NK-92 (cell line): ENCODE measurements around the gene PGGHG.
"Not testable (repeated sequence)": the region's sequence is repeated elsewhere in the genome, so short reads cannot be mapped to it uniquely, and the experiment has no call there.

Experiments
- DNase-seq: peaks from one replicate; lab custom pipeline; 2025; ENCODE audit not compliant: unreplicated experiment; lab: John Stamatoyannopoulos, UW

The PGGHG gene

DNA sequence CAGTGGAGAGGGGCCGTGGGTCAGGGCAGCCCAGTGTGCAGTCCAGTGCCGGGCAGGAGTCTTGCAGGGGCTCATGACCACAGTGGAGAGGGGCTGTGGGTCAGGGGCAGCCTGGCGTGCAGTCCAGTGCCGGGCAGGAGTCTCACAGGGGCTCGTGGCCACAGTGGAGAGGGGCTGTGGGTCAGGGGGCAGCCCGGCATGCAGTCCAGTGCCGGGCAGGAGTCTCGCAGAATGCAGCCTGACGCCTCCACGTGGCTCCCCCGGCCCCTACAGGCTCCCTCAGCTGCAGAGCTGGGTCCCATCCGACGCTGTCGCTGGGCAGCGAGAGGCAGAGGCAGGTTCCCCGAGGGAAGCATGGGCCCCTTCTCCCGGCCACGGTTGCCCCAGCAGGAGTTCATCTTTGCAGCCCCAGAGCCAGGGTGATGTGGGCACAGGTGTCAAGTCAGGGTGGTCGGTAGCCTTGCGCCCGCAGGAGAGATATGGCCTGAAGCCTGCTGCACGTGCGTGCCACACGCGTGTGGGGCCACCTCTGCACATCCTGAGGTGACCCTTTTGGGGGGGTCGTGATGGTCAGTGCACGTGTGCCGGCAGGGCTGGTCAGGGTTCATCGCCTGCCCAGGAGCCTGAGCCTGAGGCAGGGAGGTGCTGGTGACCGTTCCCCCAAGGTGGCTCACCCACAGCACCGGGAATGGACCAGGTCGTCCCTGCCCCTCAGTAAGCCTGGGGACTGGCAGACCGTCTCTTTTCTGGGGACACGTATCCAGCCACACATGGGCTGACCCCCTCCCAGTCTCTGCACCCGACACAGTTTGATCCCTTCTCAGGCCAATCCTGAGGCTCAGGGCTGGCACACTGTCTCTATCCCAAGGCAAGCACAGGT, 7.5 kb downstream of the PGGHG start:
- no peak for DNase-seq

DNA sequence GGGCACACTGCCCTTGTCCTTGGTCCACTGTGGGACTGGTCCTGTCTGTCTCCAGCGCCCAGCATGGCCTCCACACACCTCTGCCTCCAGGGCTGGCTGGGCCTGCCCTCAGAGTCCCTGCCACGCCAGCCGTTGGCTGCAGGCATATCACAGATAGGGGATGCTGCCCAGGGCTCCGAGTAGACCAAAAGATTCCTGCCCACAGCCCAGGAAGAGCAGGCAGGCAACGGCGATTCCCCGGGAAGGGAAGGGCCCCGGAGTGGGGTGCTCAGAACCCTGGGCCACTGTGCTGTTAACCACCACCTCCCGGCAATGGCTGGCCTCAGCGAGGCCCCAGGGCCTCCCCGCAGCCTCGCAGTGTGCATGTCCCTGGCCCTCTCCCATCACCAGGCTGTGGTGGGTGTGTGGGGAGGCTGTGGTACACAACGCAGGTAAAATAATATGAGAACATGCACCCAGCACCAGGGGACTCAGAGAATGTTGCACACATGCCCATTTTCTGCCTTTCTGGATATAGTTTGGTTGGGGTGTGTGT, 8.2 kb downstream of the PGGHG start:
- no peak for DNase-seq

DNA sequence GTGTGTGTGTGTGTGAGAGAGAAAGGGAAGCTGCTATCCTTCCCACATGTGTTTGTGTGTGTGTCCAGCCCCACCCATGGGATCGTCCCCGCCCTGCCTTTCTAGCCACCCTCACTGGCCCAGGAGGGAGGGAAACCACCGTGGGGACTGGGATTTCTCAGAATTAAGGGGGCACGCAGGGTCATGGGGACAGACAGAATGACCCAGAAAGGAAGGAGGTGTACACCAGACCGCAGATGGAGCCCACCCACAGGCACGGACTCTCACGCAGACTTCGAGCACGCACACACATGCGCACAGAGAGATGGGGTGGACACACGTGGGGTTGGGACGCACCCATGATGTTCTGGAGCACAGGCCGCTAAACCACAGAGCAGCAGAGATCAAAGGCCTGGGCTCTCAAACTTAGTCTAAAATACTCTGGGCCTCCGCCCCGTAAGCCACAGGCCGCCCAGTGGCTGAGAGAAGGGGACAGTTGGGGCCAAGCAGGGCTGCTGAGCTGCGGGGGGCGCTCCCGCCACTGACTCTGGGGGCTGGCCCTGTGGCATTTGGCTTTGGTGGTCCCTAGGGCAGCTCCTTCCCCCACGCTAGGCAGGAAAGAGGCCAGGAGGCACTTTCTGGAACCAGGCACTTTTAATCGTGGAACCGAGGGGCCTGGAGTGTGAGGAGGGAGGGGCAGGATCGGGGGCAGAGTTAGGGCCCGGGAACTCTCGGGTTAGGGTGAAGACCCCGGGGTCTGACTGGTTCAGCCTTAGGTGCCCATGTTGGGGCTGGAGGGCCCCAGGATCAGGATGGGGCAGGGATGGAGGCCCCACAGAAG, 8.9 kb downstream of the PGGHG start:
- no peak for DNase-seq

DNA sequence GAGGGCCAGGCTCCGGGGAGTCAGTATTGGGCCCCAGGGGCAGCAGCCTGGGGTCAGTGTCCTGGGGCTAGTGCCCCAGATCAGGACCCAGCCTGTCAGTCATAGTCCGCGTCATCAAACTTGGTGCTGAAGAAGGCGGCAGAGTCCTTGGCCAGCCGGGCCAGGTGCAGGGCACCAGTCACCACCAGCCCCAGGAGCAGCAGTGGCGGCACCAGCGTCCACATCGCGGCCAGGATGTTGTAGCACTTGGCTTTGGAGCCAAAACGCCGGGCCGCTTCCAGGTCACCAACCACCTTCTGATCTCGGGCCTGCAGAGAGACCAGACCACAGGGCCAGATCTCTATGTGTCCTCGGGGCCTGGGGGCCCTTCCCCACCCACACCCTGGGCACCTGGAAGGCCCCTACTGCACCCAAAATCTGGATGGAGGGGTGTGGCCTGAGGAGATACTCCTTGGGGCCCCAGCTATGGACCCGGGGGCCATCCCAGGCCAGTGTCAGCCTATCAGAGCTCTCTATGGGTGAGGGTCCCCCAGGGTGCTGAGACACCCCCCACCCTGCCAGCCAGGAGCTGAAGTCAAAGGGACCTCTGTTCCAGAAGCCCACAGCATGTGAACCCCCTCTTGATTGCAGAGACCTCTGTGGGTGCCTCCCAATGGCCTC, 9.6 kb downstream of the PGGHG start:
- no peak for DNase-seq

DNA sequence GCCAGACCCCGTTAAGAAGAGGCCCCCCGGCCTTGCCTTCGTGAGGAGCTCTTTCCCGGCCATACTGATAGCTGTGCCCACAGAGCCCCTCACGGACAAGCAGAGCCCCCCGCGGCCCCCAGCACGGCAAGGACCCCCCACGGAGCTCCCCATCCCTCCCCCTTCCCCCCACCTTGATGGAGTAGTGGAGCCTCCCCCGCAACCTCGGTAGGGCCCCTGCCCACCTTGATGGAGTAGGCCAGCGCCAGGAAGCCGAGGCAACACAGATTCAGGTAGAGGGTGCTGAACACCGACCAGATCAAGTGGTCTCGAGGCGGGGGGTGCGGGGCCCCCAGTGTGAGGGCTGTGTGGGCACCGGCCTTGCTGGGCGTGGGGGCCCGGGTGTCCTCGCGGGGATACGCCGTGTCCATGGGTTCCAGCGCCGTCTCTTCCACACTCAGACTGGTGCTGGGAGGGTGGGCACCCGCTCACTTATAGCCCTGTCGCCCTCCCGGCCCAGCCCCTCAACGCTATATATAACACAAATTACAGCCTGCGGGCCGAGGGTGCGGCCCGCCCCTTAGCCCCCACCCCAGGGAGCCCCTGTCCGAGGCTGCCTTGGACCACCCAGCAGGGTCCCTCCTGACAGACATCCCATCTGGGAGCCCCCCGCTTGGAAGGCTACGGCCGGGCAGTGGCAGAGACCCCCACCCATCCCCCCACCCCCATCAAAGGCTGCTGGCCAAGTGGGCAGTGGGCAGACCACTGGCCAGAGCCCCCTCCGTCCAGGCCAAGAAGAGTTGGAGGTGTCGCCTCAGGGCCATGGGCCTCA, 10.4 kb downstream of the PGGHG start, which contains the start of gene IFITM5:
Gene IFITM5, minus strand, starts transcription at position 446 of the 811 bp plus-strand sequence. Its CDS starts 36 bp downstream, at position 410.
- no peak for DNase-seq

DNA sequence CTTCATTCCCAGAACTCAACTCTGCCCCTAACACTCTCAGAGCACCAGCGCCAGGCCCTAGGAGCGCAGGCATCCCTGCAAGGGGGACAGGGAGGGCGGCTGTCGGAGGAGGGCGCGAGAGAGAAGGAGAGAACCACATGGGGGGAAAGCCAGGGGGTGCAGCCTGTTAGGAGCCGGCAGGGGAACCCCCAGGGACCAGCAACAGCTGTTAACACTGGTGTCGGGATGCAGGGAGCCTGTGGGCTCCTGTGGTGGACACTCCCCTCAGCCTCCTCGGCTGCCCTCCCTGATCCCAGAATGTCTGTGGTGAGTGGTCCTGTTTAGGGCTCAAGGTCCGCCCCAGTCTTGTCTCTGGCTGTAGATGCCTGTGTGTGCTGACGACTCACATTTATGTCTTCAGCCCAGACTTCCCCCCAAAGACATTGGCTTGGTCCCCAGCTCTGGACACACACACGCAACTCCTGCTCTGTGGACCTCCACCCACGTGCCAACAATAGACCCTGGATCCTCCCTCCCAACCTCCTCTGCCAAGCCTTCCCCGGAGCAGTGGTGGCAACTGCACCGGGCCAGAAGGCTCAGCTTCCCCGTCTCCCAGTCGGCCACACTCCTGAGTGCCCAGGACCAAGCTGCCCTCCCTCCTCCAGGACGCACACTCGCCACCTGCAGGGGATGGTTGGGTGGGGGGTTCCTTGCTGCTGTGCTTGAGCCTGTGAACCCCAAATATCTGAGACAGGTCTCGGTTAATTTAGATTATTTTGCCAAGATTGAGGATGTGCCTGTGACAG, 11.2 kb downstream of the PGGHG start:
- DNase-seq = no peak

DNA sequence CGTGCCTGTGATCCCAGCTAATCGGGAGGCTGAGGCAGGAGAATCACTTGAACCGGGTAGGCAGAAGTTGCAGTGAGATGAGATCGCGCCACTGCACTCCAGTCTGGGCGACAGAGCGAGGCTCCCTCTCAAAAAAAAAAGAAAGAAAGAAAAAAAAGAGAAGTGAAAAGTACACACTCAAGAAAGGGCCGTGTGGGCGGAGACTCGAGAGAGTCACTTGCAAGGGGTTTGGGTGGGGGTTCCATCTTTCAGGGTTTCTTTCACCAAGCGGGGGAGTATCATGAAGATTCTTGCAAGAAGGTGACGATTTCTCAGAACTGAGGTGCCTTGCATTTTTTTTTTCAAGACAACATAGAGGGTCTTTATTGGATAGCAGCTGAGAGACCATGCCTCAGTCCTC, 14.4 kb downstream of the PGGHG start:
- no peak for DNase-seq

DNA sequence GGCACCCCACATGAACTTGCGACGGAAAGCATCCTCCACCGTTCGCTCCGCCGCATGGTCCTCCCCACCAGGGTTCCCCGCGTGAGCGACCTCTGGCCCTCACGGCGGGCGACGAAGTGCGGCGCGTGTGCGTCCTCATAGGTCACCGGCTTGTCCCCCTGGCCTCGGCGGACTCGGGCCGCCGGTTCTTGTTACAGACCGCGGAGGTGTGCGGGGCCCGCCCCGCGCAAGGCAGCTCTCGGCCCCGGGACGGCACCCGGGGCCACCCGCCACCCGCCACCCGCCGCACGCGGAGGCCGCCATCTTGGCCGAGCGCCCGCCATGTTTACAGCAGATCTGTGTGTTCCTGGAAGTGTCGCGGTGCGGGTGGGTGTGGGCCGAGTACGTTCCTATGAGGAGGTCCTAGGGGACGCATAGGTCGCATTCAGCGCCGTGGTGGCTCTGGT, 15.2 kb downstream of the PGGHG start:
- DNase-seq = no peak

DNA sequence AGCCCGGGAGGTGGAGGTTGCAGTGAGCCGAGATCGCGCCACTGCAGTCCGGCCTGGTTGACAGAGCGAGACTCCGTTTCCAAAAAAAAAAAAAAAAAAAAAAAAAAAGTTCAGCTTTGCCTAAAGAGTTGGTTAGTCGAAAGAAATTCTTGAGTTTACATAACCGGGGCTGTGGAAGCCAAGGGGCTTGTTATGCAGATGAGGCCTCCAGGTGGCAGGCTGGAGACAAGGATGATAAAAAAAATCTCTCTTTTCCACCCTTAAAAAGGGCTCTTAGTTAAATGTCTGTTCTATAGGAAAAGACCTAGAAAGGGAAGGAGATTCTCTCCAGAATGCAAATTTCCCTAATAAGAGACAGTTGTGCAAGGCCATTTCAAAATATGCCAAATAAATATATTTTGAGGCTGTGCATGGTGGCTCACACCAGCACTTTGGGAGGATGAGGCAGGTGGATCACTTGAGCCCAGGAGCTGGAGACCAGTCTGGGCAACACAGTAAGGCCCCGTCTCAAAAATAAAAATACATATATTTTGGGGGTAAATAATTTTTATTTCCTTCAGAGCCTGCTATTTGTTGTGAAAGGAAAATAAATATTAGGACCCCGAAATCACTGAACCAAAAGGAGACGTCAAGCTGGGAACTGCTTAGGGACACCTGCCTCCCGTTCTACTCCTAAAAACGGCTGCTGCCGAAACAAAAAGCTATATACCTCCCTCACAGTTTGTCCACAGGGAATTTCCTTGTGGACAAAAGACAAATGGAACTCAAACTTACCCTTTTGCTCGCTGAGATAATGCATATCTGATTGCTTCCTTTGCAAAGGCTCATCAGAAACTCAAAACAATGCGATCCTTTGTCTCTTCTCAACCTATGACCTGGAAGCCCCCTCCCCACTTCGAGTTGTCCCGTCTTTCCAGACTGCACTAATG, 16.3 kb downstream of the PGGHG start:
- DNase-seq = no peak

DNA sequence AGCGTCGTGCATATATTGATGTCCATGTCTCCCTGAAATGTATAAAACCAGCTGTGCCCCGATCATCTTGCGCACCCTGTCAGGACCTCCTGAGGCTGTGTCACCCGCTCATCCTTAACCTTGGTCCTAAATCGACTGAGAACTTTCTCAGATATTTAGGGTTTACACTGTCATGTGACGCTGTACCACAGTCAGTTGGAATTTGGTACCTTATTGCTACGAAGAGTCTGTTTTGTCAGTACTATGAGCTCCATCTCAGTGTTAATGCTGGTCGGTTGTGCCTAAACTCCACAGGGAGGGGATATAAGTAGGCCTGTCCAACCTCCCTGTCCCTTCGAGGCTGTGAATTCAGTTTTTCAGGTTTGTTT, 16.9 kb downstream of the PGGHG start:
- no peak for DNase-seq

DNA sequence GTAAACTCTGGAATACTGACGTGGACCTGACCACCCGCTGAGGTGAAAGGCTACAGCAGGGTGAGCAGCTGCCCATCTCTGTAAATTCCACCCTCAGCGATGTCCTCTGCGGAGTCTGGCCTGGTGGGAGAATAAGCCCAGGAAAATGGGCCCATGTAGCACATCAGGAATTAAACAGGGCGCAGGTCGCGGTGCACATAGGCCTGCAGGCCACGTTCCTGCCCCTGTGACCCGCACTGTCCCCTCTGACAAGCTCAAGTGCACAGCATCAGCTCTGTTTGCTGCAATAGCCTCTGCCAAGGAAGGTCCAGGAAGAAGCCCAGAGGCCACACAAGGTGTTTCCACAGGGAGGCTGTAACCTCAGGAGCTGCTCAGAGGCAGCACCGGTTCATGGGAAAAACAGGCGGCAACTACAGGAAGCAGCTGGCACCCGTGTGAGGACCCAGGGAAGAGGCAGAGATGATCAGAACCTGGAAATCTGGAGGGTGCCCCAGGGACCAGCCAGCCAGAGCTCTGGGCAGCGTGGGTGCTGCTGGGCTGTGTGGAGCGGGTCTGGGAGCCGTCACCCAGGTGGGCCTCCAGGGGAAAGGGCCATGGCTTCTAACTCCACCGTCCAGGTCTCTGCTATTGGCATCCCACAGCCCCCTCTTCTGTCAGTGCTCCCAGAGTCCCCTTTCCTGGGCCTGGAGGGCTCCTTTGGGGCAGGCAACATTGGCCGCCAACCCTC, 17.9 kb downstream of the PGGHG start:
- no peak for DNase-seq

DNA sequence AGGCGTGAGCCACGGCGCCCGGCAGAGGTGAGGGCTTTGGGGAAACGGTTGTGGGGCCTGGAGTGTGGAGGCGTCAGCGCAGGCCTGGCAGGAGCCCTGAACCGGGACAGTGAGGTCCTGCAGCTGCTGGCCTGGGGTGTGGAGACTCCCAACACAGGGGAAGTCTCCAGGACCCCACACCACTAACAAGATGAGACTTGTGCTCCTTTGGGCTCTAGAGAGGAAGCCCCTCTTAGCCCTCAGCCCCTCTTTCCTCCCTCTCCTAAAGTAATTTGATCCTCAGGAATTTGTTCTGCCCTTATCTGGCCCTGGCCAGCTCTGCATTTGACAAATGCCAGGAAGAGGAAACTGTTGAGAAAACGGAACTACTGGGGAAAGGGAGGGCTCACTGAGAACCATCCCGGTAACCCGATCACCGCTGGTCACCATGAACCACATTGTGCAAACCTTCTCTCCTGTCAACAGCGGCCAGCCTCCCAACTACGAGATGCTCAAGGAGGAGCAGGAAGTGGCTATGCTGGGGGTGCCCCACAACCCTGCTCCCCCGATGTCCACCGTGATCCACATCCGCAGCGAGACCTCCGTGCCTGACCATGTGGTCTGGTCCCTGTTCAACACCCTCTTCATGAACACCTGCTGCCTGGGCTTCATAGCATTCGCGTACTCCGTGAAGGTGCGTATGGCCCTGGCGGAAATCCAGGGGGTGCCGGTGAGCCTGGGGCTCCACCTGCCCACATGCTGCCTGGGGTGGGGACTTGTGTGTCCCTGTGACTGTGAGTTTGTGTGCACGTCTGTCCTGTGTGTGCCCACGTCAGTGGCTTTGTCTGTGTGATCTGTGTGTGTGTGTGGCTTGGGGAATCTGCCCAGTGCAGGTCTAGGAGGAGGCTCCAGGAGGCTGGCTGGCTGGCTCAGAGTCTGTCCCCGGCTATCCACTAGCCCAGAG, 19.1 kb downstream of the PGGHG start, which contains the start of gene IFITM2:
Gene IFITM2, plus strand, starts transcription at position 51 of the 943 bp plus-strand sequence. Its CDS starts 377 bp downstream, at position 428.
- DNase-seq = not testable (repeated sequence)

DNA sequence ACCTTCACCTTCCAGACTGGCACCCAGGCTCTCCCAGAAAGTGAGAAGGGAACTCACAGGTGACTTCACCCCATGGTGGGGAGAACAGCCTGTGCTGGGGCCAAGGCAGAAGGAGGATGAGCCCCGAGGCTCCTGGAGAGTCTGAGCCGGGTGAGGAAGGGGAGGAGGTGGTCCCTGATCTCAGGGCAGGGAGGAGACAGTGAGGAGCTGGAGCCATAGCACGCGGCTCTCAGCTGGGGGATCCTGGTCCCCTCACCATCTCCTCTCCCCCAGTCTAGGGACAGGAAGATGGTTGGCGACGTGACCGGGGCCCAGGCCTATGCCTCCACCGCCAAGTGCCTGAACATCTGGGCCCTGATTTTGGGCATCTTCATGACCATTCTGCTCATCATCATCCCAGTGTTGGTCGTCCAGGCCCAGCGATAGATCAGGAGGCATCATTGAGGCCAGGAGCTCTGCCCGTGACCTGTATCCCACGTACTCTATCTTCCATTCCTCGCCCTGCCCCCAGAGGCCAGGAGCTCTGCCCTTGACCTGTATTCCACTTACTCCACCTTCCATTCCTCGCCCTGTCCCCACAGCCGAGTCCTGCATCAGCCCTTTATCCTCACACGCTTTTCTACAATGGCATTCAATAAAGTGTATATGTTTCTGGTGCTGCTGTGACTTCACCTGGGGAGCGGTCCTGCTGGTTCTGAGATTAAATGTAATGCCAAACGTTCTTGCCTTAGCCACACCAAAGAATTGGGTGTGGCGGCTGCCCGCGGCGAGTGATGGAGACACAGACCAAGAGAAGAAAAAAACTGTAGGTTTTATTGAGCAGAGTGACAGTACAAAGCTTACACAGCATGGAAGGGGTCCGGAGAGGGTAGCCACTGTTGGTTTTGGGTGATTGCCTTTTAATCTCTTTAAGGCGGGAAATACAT, 20.1 kb downstream of the PGGHG start:
- not testable (repeated sequence) for DNase-seq

DNA sequence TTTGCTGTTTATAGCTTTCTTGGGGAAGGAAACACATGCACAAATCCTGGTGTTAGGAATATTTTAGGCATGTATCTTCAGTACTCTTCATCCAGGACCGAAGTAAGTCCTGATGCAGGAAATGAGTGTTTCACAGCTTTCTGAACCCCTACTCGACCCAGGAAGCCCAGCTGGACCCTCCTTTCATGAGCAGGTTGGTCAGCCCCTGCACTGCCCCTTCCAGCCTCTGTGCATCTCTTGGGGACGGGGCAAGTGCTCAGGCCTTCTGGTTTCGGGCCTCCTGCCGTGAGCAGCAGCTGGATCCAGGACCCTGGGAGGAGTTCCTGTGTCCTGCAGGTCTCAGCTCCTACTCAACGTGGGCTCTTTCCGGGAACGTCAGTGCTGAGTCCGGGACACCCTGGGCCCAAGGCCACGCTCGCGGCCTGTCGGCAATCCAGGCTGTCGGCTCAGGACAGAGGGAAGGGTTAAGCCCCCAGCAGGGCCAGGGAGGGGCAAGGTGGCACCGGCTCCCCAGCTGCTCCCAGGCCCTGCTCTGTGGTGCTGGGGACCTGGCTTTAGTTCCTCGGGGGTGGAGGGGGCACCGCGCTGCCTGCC, 21.1 kb downstream of the PGGHG start:
- not testable (repeated sequence) for DNase-seq
